Upper lobe of left lung (tissue), 4 donors: ENCODE measurements around the gene METTL25B.

Experiments used
- CTCF ChIP-seq, 6 experiments: fragments of 450-650 bp in 4 of 6; fragments of 200-600 bp in 2 of 6; sonication (generic) in 2 of 6; IDR thresholded peaks; one replicate each; pipeline ENCODE4 v1.5.1; 2016 to 2019; ENCODE audit warnings: antibody characterized with exemption in 6 of 6
- POLR2A ChIP-seq, 4 donors: fragments of 450-650 bp; IDR thresholded peaks; one replicate each; pipeline ENCODE4 v1.5.1; 2016 to 2017; ENCODE audit warnings: antibody characterized with exemption in 4 of 4, mild to moderate bottlenecking in 2 of 4

- TF ChIP-seq CTCF (IDR thresholded peaks at IDR 0.05) (no peak), POLR2A (IDR thresholded peaks at IDR 0.05) (no peak)
These were observed 30.8 kb upstream of the METTL25B start for GRCh38 chr1:156697481-156697880.
